ENCODE results near the gene PNLDC1.
"Not testable (repeated sequence)": the region's sequence is repeated elsewhere in the genome, so short reads cannot be mapped to it uniquely, and the experiment has no call there.

PNLDC1 gene

DNA sequence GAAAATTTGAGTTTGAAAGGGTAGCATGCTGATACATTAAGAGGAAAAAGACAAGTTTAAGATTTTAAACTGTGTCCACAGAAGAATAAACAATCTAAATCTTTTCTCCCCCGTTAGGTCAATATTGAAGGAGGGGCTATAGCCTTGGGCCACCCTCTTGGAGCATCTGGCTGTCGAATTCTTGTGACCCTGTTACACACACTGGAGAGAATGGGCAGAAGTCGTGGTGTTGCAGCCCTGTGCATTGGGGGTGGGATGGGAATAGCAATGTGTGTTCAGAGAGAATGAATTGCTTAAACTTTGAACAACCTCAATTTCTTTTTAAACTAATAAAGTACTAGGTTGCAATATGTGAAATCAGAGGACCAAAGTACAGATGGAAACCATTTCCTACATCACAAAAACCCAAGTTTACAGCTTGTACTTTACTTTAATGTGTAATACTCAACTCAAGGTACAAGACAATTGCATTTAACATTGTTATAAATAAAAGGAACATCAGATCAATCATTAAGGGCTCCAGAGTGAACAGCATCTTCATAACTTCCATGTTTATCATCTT lies 21.5 kb upstream of the PNLDC1 start:
- no peak for DNase-seq

- peak; percentile 23 for DNase-seq
These were observed 11.8 kb upstream of the PNLDC1 start for GRCh38 chr6:159788276-159788675.

DNA sequence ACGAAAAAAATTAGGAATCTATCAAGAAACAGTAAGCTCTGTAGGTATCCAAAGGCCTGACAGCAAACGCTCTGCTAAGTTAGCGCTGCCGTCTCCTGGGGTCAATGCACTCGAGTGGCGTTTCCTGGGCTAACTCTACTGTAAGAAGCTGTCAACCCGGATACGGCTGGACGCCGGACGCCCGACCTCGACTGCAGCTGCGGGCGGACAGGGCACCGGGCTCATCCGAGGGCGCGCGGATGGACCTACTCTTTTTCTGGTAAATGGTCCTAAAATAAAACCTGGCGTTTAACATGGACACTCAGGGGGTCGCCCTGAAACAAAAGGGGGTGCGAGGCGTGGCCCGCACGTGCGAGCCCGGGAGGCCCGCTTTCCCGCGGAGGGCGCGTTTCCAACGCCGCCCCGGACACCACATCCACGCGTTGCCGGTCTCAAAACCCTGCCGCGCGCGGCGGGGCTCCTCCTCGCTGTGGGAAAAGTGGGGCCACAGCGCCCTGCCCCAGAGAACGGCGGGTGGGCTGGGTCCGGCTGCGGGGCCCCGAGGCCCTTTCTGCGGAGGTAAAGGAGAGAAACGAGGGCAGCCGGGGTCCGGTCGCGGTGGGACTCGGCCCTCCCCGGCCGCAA lies 11.2 kb upstream of the PNLDC1 start:
- DNase-seq, result peak; percentile 21

- peak; percentile 96 for DNase-seq
These were observed 10.5 kb upstream of the PNLDC1 start, which contains the start of gene TCP1 for GRCh38 chr6:159789377-159790148. Gene TCP1, minus strand, starts transcription at chr6:159789602. Its CDS starts 134 bp downstream, at chr6:159789468.

GRCh38 chr6:159790149-159790955 lies 9.7 kb upstream of the PNLDC1 start, which contains the start of gene MRPL18:
Gene MRPL18, plus strand, starts transcription at chr6:159790467. Its CDS starts 121 bp downstream, at chr6:159790588.
- DNase-seq, result peak; percentile 80

- no peak for DNase-seq
These were observed 9.0 kb upstream of the PNLDC1 start for GRCh38 chr6:159790956-159791598.

GRCh38 chr6:159794976-159795375 lies 5.1 kb upstream of the PNLDC1 start:
- DNase-seq, result not testable (repeated sequence)

GRCh38 chr6:159797554-159797953 lies 2.5 kb upstream of the PNLDC1 start:
- DNase-seq, result no peak

GRCh38 chr6:159801935-159802334 lies 1.9 kb downstream of the PNLDC1 start:
- no peak for DNase-seq

GRCh38 chr6:159804504-159804903 lies 4.4 kb downstream of the PNLDC1 start:
- no peak for DNase-seq

- DNase-seq, result no peak
These were observed 5.5 kb downstream of the PNLDC1 start for GRCh38 chr6:159805440-159806020.

- no peak for DNase-seq
These were observed 6.0 kb downstream of the PNLDC1 start for GRCh38 chr6:159806021-159806458.

DNA sequence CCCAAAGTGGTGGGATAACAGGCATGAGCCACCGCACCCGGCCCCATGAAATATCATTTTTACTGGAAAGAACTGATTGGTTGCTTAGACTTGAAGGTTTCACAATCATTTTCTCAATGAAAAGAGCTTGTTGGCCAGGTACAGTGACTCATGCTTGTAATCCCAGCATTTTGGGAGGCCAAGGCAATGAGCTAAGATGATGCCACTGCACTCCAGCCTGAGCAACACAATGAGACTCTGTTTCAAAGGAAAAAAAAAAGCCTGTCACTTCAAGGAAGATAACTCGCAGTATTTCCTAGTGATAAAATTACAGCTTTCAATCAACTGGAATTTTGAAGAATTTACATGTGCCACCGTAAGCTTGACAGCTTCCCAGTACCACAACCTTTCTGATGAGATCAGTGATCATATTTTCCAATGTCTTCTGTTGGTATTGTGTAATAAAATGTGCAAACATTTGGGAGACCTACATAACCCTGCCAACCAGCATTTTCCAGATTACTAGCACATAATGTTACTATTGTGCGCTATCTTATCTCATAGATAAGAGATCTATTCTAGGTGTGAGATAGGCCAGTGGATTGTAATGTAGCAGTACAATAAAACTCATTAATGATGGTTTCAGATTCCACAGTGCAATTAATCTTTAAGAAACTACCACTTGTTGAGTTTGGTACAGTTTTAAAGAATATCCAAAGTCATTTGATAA lies 7.2 kb downstream of the PNLDC1 start:
- DNase-seq, result no peak

- DNase-seq, result no peak
These were observed 8.6 kb downstream of the PNLDC1 start for GRCh38 chr6:159808647-159809046.

- no peak for DNase-seq
These were observed 9.1 kb downstream of the PNLDC1 start for GRCh38 chr6:159809149-159809548.

DNA sequence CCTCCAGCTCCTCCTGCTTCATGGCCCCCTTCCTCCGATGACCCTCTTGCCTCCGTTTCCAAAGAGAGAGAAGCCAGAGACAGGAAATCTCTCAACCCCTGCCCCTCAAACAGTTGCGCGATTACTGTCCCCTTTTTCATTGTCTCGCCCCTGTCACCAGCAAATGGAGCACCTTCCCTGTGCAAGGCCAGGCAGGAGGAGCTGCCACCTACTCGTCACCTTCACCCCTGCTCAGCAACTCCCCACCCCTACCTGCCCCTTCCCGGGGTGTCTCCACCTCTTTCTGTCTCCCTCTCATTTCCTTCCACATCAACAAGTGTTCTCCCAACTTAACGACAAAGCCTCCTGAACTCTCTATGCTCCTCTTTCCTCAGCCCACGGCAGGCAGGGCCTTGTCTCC lies 13.7 kb downstream of the PNLDC1 start:
- DNase-seq, result no peak

- DNase-seq, result no peak
These were observed 15.3 kb downstream of the PNLDC1 start for GRCh38 chr6:159815410-159815809.

- DNase-seq, result not testable (repeated sequence)
These were observed 16.7 kb downstream of the PNLDC1 start for GRCh38 chr6:159816775-159817174.

- no peak for DNase-seq
These were observed 18.1 kb downstream of the PNLDC1 start for GRCh38 chr6:159817951-159818739.

DNA sequence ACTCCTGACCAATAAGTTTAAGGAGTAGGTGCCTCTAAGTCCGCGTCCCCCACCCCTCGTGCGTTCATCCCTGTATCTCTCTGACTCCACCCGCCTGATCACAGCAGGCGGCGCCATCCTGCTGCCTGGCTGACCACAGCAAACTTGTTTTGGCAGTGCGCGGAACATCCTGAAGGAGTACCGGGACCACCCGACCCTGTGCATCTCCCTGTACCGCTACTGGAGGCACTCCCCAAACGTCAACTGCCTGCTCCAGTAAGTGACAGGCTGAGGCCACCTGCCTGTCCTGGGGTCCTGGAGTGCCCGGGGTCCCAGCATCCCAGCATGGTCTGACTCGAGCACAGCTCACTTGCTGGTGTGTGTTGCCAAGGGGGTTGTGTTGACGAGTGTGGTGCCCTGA lies 19.0 kb downstream of the PNLDC1 start:
- no peak for DNase-seq

All from activated T-cell treated with anti-CD3 and anti-CD28 coated beads, Interleukin-2, amount 50 U/mL, for 1 hour (primary cell).